HepG2 (cell line): ENCODE results near the gene STAM. TPM values are rescaled to one million over a fixed set of nuclear protein-coding genes. Genes with fewer than 3 reads are reported as not detected.

Experiments used
- ATAC-seq: fragments of 200-7000 bp; cut with Tn5 transposase; 3 replicates; pipeline ENCODE4 v1.9.1; 2020; ENCODE audit warnings: mild to moderate bottlenecking, moderate library complexity
- BruUV-seq: library from RNA; stranded (reverse); fragments of 400-500 nt; replicated peaks from 2 replicates; lab custom pipeline; 2021; lab: Mats Ljungman, UMichigan
- CTCF ChIA-PET: fragments of 300-600 bp; formaldehyde crosslinking; extraction: SDS; loops from one replicate; lab custom pipeline; 2021; ENCODE audit warnings: low total read pairs, inconsistent platforms, low intra/inter-chr PET ratio; lab: Yijun Ruan, JAX
- POLR2A ChIA-PET: fragments of 350-600 bp; sonication (Branson Sonifier 250); formaldehyde crosslinking; loops from one replicate; lab custom pipeline; 2020; ENCODE audit warnings: antibody characterized with exemption, inconsistent platforms; lab: Yijun Ruan, JAX
- DNase-seq: peaks from one replicate; pipeline ENCODE4 v3.0.0-alpha.2; 2015; ENCODE audit warnings: low spot score
- FAIRE-seq: peaks from 3 replicates; lab custom pipeline; 2011; peaks lifted over from hg19 to GRCh38; lab: Jason Lieb, UNC
- H2AFZ ChIP-seq: one replicate; pipeline ENCODE4 v1.6.1; 2011; ENCODE audit warnings: low read length, inconsistent platforms
- H3K27ac ChIP-seq: fragments of 300-600 bp; 3 replicates; pipeline ENCODE4 v1.8.0; 2011; ENCODE audit warnings: mixed run types, mild to moderate bottlenecking, mixed read lengths, low read length, inconsistent platforms; ENCODE audit not compliant: insufficient read depth; ENCODE audit errors: extremely low read length
- H3K27me3 ChIP-seq, 2 experiments: fragments of 200-600 bp in 1 of 2; 2 replicates in 1 of 2; 3 replicates in 1 of 2; pipeline versions ENCODE4 v1.6.0 to v1.8.0; 2011; ENCODE audit warnings: low read length in 2 of 2, mild to moderate bottlenecking in 2 of 2, moderate library complexity in 2 of 2, inconsistent platforms in 1 of 2; ENCODE audit not compliant: insufficient read depth in 2 of 2, control insufficient read depth in 1 of 2
- H3K36me3 ChIP-seq, 2 experiments: fragments of 200-600 bp in 1 of 2; replicated peaks in 1 of 2; 2 replicates in 1 of 2; 3 replicates in 1 of 2; pipeline versions ENCODE4 v1.5.1 to v1.8.0; 2011; ENCODE audit warnings: low read length in 2 of 2, inconsistent platforms in 1 of 2; ENCODE audit not compliant: insufficient read depth in 2 of 2, control insufficient read depth in 1 of 2
- H3K4me1 ChIP-seq: 2 replicates; pipeline ENCODE4 v1.5.1; 2012; ENCODE audit warnings: low read length, inconsistent platforms; ENCODE audit not compliant: insufficient read depth
- H3K4me2 ChIP-seq: 2 replicates; pipeline ENCODE4 v1.6.0; 2011; ENCODE audit warnings: low read depth, low read length, inconsistent platforms
- H3K4me3 ChIP-seq, 3 experiments: fragments of 200-600 bp in 1 of 3; sonication (generic), shearing (Covaris generic) in 1 of 3; replicated peaks in 1 of 3; 2 replicates each; pipeline ENCODE4 v1.5.1; 2011 to 2016; ENCODE audit warnings: low read length in 3 of 3, inconsistent platforms in 2 of 3, low read depth in 2 of 3, mild to moderate bottlenecking in 2 of 3, control low read depth in 1 of 3, mixed read lengths in 1 of 3; ENCODE audit not compliant: insufficient read depth in 1 of 3
- H3K79me2 ChIP-seq: one replicate; pipeline ENCODE4 v1.6.1; 2011; ENCODE audit warnings: low read length, inconsistent platforms; ENCODE audit not compliant: insufficient read depth
- H3K9ac ChIP-seq: 2 replicates; pipeline ENCODE4 v1.6.0; 2011; ENCODE audit warnings: mild to moderate bottlenecking, low read depth, low read length, inconsistent platforms; ENCODE audit not compliant: insufficient read depth
- H3K9me3 ChIP-seq: 2 replicates; pipeline ENCODE4 v1.5.1; 2012; ENCODE audit warnings: mild to moderate bottlenecking, low read length
- H4K20me1 ChIP-seq: 2 replicates; pipeline ENCODE4 v1.6.0; 2011; ENCODE audit warnings: inconsistent platforms, mild to moderate bottlenecking, low read length, moderate library complexity; ENCODE audit not compliant: insufficient read depth
- BORCS8-MEF2B ChIP-seq: sonication (generic); formaldehyde crosslinking; IDR thresholded peaks from 2 replicates; pipeline ENCODE4 v1.8.0; 2022; ENCODE audit warnings: mild to moderate bottlenecking, missing genetic modification reagents
- CBX1 ChIP-seq: IDR thresholded peaks from one replicate; pipeline ENCODE4 v1.6.1; 2016; ENCODE audit warnings: antibody characterized with exemption, low read depth
- CCDC6 ChIP-seq: sonication (generic); formaldehyde crosslinking; IDR thresholded peaks from 2 replicates; pipeline ENCODE4 v1.8.1; 2022; ENCODE audit warnings: mild to moderate bottlenecking, missing genetic modification reagents, moderate library complexity
- CENPX ChIP-seq: sonication (generic); formaldehyde crosslinking; IDR thresholded peaks from 2 replicates; pipeline ENCODE4 v1.9.0; 2021; ENCODE audit warnings: mild to moderate bottlenecking, missing genetic modification reagents, moderate library complexity
- ELF3 ChIP-seq: IDR thresholded peaks from 2 replicates; pipeline ENCODE4 v1.6.1; 2016; ENCODE audit warnings: missing genetic modification reagents, missing compliant biosample characterization
- NAIF1 ChIP-seq: sonication (generic); formaldehyde crosslinking; IDR thresholded peaks from 2 replicates; pipeline ENCODE4 v1.5.0; 2020; ENCODE audit warnings: mild to moderate bottlenecking, missing genetic modification reagents, borderline replicate concordance
- PAF1 ChIP-seq: IDR thresholded peaks from 2 replicates; pipeline ENCODE4 v1.6.1; 2016; ENCODE audit warnings: missing genetic modification reagents, missing compliant biosample characterization
- TBL1XR1 ChIP-seq: fragments of 150-350 bp; IDR thresholded peaks from 2 replicates; pipeline ENCODE4 v1.6.1; 2014; ENCODE audit warnings: borderline replicate concordance, low read length; ENCODE audit not compliant: partially characterized antibody
- ZNF205 ChIP-seq: IDR thresholded peaks from 2 replicates; pipeline ENCODE4 v1.6.1; 2018; ENCODE audit warnings: missing biosample characterization, missing genetic modification reagents
- ZNF670 ChIP-seq: sonication (generic); formaldehyde crosslinking; IDR thresholded peaks from 2 replicates; pipeline ENCODE4 v1.8.0; 2022; ENCODE audit warnings: mild to moderate bottlenecking, missing genetic modification reagents, borderline replicate concordance
- ZNF720 ChIP-seq: sonication (generic); formaldehyde crosslinking; IDR thresholded peaks from 2 replicates; pipeline ENCODE4 v1.4.0; 2020; ENCODE audit warnings: missing genetic modification reagents
- ZNF776 ChIP-seq: sonication (generic); formaldehyde crosslinking; IDR thresholded peaks from 2 replicates; pipeline ENCODE4 v1.4.0; 2020; ENCODE audit warnings: mild to moderate bottlenecking, missing genetic modification reagents
- ZNF792 ChIP-seq: IDR thresholded peaks from 2 replicates; pipeline ENCODE4 v1.6.1; 2016
- ZZZ3 ChIP-seq: sonication (generic); formaldehyde crosslinking; IDR thresholded peaks from 2 replicates; pipeline ENCODE4 v1.4.0; 2020; ENCODE audit warnings: missing genetic modification reagents, mild to moderate bottlenecking, borderline replicate concordance
- WGBS: methylation state at CpG from one replicate; pipeline ENCODE4 v1.1.6; 2017; ENCODE audit warnings: low lambda C conversion rate; 5-methylcytosine and 5-hydroxymethylcytosine counted together
- in situ Hi-C: cut with HindIII; loops from 2 replicates; pipeline ENCODE4 v1.10.0; 2017; ENCODE audit warnings: low pct_unique_long_range_greater_than_20kb; ENCODE audit not compliant: extremely low pct_ligation_motif_present
- intact Hi-C: fragments of 100-400 bp; cut with micrococcal nuclease; formaldehyde crosslinking; loops from one replicate; pipeline ENCODE4 v1.10.0; 2022; ENCODE audit not compliant: unreplicated experiment
- polyA plus RNA-seq, 8 experiments: library from polyadenylated mRNA; depleted of rRNA in 3 of 8; stranded (reverse) in 7 of 8; unstranded in 1 of 8; fragments of >200 nt; fragmentation: Illumina TruSeq in 4 of 8; extraction: Trizol in 4 of 8; gene quantifications; 2 replicates each; pipeline versions ENCODE4 v1.2.1 to v1.2.3, GENCODE V29; 2011 to 2016; ENCODE audit warnings: low read depth in 4 of 8, missing spikeins in 1 of 8, mixed read lengths in 1 of 8; ENCODE audit not compliant: insufficient read depth in 1 of 8
- total RNA-seq, 5 experiments: library from RNA; depleted of rRNA; stranded (reverse); fragments of >200 nt; fragmentation: Illumina TruSeq; extraction: Trizol; gene quantifications; 2 replicates each; pipeline ENCODE4 v1.2.3, GENCODE V29; 2016; ENCODE audit warnings: low read depth in 1 of 5
- TF ChIP-seq, protein P1 (sequence below): sonication (generic); formaldehyde crosslinking; IDR thresholded peaks from 2 replicates; pipeline ENCODE4 v1.5.0; 2020; ENCODE audit warnings: mild to moderate bottlenecking, missing genetic modification reagents, borderline replicate concordance
- TF ChIP-seq, protein P2 (sequence below): sonication (generic); formaldehyde crosslinking; IDR thresholded peaks from 2 replicates; pipeline ENCODE4 v1.4.0; 2020; ENCODE audit warnings: missing genetic modification reagents

Gene STAM
- total and polyA plus RNA-seq, 2 of the 13 experiments (the other 11 are each of a cell fraction or from before 2014, with no cell fraction given), result 19.5 to 25.1 TPM

- no peaks in the 10 kb centered on the region for H3K9me3 ChIP-seq
- no peaks in the 10 kb centered on the region for H3K79me2 ChIP-seq
- peak overlapping the region; percentile 69 to 84 (median 79) for H3K4me3 ChIP-seq
- WGBS, result 2% methylated on average over 17 of the region's 48 CpGs
- H4K20me1 ChIP-seq, result no peaks in the 10 kb centered on the region
- peak; percentile 64 for DNase-seq
- H3K9ac ChIP-seq, result peak overlapping the region; percentile 91
- ATAC-seq, result peak; percentile 85
- peaks cover 0 to 3% of the 10 kb centered on the region in 2 experiments; a peak in 1 of 5 replicates for H3K27me3 ChIP-seq
- FAIRE-seq, result peak; percentile 30
- H2AFZ ChIP-seq, result peak overlapping the region; percentile 54
- in situ Hi-C loops, result loop anchor here (25.0 kb wide), 1 partner anchor 496 kb away; no protein-coding TSS in a partner anchor
- BruUV-seq, result no TSS peak
- CTCF ChIA-PET, result no interaction called here
- intact Hi-C loops, result loop anchor here (2.0 kb wide), 2 partner anchors 26 to 56 kb away; no protein-coding TSS in a partner anchor
- peaks cover 11% of the 10 kb centered on the region; the same call in 1 of the 2 replicates for H3K4me1 ChIP-seq
- peak overlapping the region; percentile 97 for H3K27ac ChIP-seq
- POLR2A ChIA-PET, result interaction anchor here (1.1 to 3.8 kb wide), 6 partner anchors 10 to 117 kb away, joined by 3 to 71 read pairs (median 10); partner anchors contain the start of gene STAM
- H3K36me3 ChIP-seq, result 0 out of 5 replicates have a peak, but pooled peaks cover 0 to 3% of the 10 kb centered on the region in 2 experiments
- H3K4me2 ChIP-seq, result peak overlapping the region; percentile 100
- TF ChIP-seq ELF3 (no peak), ZZZ3 (CRISPR knock-in tag) (no peak), ZNF776 (CRISPR knock-in tag) (0 out of 2 replicates have a peak, but pooled peaks have one; percentile 2), CENPX (CRISPR knock-in tag) (no peak), CBX1 (no peak), NAIF1 (CRISPR knock-in tag) (no peak), ZNF670 (no peak), ZNF205 (no peak), BORCS8-MEF2B (CRISPR knock-in tag) (no peak), ZNF720 (CRISPR knock-in tag) (no peak), ZNF792 (CRISPR knock-in tag) (no peak), PAF1 (CRISPR knock-in tag) (no peak), TBL1XR1 (no peak), CCDC6 (CRISPR knock-in tag) (no peak)
- TF ChIP-seq, protein P1, sequence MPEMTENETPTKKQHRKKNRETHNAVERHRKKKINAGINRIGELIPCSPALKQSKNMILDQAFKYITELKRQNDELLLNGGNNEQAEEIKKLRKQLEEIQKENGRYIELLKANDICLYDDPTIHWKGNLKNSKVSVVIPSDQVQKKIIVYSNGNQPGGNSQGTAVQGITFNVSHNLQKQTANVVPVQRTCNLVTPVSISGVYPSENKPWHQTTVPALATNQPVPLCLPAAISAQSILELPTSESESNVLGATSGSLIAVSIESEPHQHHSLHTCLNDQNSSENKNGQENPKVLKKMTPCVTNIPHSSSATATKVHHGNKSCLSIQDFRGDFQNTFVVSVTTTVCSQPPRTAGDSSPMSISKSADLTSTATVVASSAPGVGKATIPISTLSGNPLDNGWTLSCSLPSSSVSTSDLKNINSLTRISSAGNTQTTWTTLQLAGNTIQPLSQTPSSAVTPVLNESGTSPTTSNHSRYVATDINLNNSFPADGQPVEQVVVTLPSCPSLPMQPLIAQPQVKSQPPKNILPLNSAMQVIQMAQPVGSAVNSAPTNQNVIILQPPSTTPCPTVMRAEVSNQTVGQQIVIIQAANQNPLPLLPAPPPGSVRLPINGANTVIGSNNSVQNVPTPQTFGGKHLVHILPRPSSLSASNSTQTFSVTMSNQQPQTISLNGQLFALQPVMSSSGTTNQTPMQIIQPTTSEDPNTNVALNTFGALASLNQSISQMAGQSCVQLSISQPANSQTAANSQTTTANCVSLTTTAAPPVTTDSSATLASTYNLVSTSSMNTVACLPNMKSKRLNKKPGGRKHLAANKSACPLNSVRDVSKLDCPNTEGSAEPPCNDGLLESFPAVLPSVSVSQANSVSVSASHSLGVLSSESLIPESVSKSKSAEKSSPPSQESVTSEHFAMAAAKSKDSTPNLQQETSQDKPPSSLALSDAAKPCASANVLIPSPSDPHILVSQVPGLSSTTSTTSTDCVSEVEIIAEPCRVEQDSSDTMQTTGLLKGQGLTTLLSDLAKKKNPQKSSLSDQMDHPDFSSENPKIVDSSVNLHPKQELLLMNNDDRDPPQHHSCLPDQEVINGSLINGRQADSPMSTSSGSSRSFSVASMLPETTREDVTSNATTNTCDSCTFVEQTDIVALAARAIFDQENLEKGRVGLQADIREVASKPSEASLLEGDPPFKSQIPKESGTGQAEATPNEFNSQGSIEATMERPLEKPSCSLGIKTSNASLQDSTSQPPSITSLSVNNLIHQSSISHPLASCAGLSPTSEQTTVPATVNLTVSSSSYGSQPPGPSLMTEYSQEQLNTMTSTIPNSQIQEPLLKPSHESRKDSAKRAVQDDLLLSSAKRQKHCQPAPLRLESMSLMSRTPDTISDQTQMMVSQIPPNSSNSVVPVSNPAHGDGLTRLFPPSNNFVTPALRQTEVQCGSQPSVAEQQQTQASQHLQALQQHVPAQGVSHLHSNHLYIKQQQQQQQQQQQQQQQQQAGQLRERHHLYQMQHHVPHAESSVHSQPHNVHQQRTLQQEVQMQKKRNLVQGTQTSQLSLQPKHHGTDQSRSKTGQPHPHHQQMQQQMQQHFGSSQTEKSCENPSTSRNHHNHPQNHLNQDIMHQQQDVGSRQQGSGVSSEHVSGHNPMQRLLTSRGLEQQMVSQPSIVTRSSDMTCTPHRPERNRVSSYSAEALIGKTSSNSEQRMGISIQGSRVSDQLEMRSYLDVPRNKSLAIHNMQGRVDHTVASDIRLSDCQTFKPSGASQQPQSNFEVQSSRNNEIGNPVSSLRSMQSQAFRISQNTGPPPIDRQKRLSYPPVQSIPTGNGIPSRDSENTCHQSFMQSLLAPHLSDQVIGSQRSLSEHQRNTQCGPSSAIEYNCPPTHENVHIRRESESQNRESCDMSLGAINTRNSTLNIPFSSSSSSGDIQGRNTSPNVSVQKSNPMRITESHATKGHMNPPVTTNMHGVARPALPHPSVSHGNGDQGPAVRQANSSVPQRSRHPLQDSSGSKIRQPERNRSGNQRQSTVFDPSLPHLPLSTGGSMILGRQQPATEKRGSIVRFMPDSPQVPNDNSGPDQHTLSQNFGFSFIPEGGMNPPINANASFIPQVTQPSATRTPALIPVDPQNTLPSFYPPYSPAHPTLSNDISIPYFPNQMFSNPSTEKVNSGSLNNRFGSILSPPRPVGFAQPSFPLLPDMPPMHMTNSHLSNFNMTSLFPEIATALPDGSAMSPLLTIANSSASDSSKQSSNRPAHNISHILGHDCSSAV (CRISPR knock-in tag), result no peak
- TF ChIP-seq, protein P2, sequence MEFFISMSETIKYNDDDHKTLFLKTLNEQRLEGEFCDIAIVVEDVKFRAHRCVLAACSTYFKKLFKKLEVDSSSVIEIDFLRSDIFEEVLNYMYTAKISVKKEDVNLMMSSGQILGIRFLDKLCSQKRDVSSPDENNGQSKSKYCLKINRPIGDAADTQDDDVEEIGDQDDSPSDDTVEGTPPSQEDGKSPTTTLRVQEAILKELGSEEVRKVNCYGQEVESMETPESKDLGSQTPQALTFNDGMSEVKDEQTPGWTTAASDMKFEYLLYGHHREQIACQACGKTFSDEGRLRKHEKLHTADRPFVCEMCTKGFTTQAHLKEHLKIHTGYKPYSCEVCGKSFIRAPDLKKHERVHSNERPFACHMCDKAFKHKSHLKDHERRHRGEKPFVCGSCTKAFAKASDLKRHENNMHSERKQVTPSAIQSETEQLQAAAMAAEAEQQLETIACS (CRISPR knock-in tag), result no peak
These were observed 27.4 kb upstream of the STAM start for GRCh38 chr10:17616403-17617030.
